ENCODE data around the gene CTDSP2.

DNA sequence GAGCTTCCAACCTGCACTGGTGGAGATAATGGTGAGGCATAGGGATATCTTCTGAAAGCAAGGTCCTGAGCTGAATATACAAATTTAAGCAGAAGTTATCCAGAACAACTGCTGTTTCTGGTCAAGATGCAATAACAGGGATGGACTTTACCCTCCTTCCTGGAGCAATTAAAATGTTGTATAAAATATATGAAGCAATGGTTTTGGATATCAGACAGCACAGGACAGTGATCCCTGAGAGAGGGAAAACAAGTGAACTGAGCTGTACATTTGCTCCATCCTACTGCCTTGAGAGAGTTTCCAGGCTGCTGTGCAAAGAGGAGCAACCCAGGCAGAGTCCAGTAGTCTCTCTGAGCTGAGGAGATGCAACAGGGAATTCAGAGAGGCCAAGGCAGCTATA is 36.0 kb upstream of the CTDSP2 start:
- TF ChIP-seq, protein P1, sequence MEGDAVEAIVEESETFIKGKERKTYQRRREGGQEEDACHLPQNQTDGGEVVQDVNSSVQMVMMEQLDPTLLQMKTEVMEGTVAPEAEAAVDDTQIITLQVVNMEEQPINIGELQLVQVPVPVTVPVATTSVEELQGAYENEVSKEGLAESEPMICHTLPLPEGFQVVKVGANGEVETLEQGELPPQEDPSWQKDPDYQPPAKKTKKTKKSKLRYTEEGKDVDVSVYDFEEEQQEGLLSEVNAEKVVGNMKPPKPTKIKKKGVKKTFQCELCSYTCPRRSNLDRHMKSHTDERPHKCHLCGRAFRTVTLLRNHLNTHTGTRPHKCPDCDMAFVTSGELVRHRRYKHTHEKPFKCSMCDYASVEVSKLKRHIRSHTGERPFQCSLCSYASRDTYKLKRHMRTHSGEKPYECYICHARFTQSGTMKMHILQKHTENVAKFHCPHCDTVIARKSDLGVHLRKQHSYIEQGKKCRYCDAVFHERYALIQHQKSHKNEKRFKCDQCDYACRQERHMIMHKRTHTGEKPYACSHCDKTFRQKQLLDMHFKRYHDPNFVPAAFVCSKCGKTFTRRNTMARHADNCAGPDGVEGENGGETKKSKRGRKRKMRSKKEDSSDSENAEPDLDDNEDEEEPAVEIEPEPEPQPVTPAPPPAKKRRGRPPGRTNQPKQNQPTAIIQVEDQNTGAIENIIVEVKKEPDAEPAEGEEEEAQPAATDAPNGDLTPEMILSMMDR (IDR thresholded peaks at IDR 0.05; ENCODE audit: low read depth, low read length) = no peak
- no peak for TF ChIP-seq EZH2phosphoT487 (IDR thresholded peaks at IDR 0.05; ENCODE audit: low read depth)
